Fibroblast of skin of left biceps (primary cell): ENCODE data around the gene TXNRD2.

Experiments used
- DNase-seq, 2 experiments: peaks; one replicate each; pipeline ENCODE4 v3.0.0-alpha.2; 2013; ENCODE audit warnings: low read depth in 2 of 2

Gene TXNRD2

DNA sequence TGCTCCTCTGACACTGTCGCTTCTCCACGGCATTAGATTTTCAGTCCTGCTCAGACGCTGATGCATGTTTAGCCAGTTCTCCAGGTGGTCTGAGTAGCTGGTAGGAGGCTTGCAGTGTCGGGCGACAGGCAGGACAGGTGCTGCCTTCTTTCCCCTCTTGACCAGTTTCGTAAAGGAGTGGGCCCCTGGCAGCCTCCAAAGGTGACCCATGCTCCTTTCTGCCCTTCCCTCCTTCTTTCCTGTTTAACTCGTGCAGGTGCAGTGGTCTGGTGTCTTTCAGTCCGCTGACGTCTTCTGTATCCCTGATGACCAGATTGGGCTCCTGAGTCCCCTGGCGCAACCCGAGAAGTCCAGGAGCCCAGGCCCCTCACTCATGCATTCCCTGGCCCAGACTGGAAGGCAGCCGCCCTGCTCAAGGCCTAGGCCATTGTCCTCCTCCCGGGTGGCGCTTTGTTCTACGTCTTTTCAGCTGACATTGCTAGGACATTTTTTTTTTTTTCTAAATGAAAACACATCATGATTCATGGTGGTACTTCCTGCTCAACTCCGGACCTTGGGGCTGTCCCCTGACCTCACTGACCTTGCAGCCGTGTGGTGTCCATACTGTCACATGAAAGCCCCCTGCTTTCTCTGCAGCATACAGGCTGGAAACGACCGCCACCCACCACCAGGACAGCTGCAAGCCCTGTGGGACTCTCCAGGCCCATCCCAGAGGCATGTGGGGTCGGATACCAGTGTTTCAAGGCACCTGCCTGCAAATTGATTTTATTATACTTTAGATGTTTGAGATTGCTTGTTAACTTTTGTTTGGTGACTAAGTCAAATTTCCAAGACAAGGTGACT is 25.5 kb upstream of the TXNRD2 start:
- DNase-seq = no peak

DNA sequence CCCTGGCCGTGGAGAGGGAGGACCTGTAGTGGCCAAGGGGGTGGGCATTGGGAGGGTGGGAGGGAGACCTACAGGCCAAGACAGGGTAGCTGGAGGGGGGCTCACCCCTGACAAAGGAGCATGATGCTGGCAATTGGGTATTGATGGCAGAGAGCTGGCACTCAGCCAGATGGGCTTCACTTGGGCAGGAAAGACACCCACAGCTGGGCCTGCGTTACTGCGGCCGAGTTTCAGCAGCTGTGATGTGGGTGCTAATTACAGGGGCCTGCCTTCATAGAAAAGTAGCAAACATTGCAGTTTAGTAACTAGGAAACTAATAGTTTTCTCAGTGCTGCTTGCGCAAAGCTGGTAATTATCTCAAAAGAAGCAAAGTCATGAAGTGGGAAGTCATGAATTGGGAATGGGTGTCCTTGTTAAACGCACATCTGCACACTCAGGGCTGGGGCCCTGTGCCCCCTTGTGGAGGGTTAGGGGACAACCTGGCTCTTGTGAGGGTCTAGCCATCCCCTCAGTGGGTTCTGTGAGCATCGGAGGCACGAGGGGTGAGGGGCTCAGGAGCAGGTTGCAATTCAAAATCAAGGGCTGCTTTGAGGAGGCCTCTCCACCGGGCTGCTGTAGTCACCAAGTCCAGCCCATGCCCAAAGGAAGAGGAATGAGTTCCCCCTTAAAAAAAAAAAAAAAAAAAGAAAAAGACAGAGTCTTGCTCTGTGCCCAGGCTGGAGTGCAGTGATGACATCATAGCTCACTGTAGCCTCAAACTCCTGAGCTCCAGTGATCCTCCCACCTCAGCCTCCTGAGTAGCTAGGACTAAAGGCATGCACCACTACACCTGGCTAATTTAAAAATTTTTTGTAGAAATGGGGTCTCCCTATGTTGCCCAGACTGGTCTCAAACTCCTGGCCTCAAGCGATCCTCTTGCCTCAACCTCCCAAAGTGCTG is 24.4 kb upstream of the TXNRD2 start:
- no peak for DNase-seq

DNA sequence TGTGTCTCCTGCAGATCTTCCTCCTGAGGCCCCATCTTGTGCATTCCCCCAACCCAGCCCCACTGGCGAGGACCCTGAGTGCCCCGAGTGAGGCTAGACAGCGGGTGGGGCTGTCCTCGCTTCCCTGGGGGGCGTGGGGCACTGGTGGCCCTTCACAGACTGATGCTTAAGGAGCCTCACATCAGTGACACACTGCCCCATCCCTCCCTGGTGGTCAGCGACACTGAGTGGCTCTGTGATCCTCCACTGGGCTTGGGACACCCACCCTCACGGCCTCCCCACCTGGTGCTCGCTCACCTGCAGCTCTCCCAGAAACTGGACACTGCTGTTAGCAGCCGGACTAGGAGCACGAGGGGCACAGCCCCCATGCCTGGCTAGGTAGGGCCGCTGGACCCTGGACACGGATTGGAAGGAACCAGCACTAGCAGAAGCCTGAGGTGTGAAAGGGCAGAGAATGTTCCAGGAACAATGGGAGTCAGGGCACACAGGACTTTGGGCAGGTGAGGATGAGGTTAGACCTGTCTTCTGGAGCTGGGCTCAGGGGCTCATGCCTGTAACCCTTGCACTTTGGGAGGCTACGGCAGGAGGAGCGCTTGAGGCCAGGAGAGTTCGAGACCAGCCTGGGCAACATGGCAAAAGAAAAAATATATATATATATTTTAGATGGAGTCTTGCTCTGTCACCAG is 23.2 kb upstream of the TXNRD2 start:
- no peak for DNase-seq

DNA sequence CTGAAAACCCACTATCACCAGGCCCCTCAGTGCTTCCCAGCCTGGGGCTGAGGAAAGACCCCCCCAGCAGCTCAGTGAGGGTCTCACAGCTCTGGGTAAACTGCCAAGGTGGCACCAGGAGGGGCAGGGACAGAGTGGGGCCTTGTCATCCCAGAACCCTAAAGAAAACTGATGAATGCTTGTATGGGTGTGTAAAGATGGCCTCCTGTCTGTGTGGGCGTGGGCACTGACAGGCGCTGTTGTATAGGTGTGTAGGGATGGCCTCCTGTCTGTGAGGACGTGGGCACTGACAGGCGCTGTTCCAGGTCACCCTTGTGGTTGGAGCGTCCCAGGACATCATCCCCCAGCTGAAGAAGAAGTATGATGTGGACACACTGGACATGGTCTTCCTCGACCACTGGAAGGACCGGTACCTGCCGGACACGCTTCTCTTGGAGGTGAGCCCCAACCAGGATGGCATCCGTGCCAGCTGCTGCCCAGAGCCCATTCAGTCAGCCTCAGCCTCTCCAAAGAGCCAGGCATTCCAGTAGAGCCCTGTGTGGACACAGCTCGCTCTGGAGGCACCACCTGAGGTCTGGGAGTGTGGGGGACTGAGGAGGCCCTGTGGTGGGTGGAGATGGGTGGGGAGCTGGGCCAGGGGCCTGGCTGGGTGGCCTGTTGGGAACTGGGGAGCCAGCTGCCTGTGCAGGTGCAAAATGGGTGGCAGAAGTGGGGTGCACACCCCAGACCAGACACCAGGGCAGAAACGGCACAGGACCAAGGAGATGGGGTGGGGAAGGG is 22.4 kb upstream of the TXNRD2 start:
- no peak for DNase-seq

DNA sequence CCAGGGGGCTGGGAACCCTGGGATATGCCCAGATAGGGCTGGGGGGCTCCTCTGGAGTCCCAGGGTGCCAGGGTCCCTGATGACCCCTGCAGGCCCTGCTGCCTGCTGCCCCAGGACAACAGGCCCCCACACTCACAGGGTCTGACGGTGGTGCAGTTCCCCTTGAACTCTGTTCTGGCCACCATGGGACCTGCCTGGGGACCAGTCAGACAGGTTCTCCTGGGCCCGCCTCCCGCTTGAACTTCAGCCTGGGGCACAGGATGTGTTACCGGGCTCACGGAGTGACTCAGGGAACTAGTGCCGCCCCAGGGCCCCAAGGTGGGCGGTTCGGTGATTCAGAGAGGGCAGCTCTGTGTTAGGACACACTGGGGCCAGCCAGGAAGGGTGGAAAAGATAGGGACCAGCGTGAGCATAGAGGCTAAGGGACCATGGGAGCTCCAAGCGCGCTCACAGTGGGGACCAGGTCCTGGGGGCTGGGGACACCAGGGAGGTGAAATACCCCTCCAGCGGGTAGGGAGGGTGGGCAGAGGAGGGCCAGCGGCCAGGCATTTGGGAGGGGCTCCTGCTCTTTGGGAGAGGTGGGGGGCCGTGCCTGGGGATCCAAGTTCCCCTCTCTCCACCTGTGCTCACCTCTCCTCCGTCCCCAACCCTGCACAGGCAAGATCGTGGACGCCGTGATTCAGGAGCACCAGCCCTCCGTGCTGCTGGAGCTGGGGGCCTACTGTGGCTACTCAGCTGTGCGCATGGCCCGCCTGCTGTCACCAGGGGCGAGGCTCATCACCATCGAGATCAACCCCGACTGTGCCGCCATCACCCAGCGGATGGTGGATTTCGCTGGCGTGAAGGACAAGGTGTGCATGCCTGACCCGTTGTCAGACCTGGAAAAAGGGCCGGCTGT is 21.5 kb upstream of the TXNRD2 start:
- DNase-seq = no peak

DNA sequence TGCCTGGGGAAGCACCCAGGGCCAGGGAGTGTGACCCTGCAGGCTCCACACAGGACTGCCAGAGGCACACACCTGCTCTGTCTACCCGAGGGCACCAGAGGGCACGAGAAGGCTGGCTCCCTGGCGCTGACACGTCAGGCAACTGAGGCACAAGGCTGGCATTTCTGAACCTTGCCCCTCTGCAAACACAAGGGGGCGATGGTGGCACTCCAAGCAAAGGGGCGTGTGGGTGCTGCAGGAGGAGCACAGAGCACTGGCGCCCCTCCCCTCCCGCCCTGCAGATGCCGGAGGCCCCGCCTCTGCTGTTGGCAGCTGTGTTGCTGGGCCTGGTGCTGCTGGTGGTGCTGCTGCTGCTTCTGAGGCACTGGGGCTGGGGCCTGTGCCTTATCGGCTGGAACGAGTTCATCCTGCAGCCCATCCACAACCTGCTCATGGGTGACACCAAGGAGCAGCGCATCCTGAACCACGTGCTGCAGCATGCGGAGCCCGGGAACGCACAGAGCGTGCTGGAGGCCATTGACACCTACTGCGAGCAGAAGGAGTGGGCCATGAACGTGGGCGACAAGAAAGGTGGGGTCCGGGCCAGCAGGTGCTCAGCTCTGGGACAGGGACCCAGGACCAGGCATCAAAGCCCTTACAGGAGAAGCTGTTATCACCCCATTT is 20.8 kb upstream of the TXNRD2 start:
- no peak for DNase-seq

DNA sequence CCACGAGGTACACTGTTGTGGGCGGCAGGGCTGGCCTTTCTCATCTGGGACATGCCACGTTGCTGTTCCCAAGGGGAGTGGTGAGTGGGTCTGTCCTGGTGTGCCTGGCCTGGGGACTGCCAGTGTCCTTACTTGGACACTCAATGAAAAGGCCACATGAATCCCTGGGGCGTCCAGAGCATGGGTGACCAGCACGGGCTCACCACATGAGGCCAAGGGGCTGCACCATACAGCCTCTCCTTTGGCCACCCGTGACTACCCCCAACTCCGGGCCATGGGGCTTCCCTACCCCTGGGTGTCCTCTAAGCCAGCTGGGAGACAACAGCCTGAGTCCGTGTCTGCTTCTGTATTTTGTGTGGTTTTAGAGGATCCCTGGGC is 20.2 kb upstream of the TXNRD2 start:
- no peak for DNase-seq

DNA sequence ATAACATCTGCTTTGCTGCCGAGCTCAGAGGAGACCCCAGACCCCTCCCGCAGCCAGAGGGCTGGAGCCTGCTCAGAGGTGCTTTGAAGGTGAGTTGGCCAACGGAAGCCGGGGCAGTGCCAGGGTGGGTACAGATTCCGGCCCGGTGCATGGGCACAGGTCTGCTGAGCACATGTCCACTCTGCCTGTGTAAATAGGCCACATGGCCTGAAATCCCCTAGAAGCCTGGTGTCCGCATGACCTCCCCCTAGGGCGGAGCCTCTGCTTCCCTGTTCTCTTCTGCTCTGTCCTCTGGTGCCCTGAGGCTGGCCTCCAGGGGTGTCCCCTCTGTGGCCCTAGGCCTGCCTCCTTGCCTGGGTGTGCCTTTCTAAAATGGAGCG is 19.6 kb upstream of the TXNRD2 start:
- DNase-seq = no peak

DNA sequence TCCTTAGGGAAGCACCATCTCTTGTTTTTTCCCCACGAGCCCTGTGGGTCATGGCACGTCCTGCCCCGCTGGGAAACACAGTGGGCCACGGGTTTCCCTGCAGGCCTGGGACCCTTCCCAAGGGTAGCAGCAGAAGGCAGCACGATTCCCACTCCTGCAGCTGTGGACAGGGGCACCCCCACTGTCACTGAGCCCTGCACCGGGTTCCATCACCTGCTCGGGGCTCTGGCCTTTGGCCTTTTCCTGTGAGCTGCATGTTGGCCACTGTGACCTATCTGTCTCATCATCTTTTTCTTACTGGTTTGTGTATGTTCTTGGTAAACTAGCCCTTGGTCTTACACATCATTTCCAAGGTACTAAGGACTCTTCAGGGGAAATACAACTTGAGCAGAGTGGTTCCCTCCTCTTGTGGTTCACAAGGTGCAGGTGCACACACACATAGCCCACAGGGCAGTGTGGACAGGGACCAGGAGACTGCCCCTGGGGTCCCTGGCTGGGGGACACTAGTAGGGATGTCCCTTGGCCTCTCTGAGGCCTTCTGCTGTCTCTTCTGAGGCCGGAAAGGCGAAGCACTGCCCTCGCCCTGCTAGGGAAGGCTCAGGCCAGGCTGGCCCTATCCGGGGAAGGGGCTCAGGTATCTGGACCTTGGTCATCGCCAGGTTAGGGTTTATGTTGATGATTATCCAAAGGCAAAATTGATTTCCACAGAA is 19.0 kb upstream of the TXNRD2 start:
- no peak for DNase-seq

DNA sequence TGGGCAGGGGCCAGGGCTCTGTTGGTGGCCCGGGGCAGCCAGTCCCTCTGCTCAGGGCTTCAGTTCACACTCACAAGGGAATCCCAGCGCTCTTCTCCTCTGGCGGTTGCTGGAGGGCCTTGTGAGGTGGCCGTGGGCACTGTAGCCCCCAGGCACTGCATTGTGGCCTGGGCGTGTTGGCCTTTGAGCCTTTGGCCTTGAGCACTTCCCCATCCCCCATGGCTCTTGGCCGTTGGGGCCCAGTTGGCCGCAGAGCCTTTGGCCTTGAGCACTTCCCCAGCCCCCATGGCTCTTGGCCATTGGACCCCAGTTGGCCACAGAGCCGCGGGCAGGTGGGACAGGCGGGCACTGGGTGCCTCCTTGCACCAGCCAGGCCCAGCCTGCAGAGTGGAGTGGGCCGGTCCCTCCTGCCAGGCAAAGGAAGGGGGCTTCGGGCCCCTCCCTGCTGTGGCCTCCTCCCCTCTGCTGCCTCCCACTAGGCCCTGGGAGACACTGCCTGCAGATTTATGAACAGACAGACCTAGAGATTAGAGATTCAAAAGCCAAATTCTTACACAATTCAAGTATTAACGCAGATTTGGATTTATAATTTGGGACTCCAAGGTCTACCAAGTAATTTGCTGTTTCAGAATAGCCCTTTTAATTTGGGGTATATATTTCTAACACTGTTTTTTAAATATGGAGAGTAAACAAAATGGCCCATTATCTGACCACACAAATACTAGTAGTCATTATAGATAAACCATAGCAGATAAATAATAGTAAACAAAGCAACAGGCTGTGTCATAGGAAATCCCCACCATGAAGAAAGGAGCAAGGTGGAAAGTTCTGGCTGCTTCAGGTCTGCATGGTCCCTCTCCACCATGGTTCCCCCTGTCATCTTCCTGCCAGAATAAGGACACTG is 18.2 kb upstream of the TXNRD2 start:
- no peak for DNase-seq

DNA sequence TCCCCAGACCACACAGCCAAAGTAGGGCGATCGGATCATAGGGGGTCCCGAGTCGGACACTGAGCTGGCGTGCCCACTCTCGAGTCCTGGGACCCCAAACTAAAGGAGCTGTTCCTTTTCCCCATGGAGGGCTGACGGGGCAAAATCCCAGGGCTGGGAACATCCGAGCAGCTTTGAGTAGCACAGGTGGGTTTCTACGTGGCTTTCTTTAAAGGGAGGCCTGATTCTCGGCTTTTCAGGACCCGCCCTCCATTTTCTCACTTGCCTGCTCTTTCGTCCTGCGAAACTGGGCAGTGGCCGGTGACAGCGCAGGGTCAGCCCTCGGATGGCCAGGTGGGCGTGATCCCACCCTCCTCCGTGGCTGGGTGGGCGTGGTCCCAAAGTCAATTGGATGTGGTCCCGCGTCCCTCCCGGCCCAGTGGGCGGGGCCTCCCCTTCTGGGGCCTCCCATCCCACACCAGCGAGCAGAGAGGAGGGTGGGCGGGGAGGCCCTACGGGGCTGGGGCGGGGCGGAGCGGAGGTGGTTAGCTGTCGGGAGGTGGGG is 17.5 kb upstream of the TXNRD2 start:
- no peak for DNase-seq

DNA sequence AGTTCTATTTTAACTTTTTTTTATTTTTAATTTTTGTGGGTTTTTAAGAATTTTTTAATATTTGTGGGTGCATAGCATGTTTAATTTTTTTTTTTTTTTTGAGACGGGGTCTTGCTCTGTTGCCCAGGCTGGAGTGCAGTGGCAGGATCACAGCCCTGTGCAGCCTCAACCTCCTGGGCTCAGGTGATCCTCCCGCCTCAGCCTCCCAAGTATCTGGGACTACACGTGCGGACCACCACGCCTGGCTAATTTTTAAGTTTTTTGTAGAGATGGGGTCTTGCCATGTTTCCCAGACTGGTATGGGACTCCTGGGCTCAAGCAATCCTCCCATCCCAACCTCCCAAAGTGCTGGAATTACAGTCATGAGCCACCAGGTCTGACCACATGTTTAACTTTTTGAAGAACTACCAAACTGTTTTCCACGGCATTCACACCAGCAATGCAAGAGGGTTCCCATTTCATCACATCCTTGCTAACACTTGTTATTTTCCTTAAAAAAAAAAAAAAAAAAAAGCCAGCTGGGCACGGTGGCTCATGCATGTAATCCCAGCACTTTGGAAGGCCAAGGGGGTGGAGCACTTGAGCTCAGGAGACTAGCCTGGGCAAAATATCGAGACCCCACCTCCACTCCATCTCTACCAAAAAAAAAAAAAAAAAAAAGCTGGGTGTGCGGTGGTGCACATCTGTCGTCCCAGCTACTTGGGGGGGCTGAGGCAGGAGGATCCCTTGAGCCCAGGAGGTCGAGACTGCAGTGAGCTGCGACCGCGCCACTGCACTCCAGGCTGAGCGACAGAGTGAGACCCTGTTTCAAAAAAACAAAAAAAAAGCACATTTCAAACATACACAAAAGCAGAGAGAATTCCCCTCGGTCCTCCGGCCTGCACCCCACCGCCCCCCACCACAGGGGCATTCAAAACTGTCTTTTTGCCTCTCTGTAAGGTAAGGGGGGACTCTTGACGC is 16.7 kb upstream of the TXNRD2 start:
- DNase-seq = no peak

DNA sequence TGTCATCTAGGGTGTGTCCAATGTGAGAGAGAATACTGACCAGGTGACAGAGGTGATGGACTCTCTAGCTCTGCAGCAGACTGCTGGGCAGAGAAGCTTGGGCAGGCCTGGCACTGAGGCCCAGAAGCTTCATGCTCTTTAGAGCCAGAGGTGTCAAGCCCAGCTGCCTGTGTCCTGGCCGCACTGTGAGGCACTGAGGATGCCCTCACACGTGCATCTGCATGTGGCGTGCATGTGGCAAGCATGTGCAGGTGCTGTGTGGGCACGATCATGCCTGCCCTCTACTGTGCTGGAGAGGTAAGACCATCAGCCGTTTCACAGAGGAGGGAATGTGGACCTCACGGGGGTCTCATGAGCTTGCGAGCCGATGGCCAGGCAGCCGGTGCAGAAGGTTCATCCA is 15.8 kb upstream of the TXNRD2 start:
- DNase-seq = no peak

DNA sequence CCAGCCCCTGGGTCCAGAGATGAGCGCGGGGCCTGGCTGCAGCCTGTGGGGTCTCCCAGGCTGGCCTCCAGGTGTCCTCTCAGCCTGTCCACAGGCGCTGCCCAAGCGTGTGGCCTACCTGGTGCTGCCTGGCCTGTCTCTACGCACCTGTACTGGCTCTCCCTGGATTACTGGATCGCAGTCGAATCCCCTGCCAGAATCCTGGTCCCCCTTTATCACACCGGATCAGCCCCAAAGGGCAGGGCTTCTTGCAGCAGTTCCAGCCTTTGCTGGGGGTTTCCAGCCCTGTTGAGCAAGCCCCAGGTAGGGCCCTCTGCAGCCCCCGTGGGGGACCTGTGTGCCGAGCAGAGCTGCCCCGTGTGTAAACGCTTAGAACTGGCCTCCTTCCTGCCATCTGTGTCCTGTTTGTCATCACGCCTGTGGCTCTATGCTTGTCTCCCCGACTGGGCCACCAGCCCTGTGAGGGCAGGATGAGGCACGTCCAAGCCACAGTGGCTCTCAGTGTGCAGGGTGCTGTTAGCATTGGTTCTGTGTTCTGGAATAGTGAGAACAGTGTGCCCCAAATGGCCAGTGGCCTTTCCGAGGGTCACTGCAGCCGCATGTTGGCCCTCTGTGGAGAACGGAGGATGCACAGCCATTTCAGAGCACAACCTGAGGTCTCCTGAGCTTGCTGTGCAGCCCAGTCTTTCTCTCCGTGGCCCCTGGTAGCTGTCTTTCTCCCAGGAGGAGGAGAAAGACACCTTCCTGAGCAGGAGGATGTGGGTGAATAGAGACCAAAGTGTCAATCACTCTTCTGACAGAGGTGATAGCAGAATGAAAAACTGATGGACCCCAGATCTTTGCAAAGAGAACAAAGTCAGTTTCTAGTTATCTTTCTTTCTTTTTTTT is 13.9 kb upstream of the TXNRD2 start:
- no peak for DNase-seq

DNA sequence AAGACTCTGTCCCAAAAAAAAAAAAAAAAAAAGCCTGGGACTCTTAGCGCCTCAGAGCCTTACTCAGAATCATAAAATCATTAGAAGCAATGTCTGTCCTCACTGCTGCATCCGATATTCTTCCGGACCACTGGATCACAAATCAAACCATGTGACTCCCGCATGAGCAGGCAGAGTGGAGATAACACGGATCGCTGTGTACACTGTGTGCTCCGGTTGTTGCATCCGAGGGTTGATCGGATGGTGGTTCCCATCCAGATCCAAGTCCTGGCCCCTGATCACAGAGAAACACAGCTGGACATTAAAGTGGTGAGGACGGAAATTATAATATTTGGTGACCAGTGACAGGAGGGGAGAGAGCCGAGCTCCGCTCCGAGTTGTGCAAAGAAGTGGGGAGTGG is 9.7 kb upstream of the TXNRD2 start:
- DNase-seq = no peak
